Measurements from ENCODE around the gene PDGFC.

The PDGFC gene

DNA sequence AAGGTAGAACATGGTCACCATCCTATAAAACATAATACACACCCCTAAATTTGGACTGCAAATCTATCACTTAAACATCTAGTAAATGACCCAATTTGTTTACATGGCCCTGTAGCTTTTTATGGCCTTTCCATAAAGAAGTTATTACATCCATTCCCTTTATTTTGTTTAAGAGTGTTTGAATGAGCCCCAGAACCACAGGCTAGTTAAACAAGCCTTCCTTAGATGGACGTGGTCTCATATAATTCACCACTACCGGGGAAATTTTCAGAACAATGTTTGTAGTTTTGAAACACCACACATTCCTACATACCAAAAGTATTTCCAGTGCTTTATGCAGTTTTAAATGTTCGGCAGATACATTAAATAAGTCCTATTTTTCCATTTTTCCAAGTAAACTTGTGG, 12.3 kb downstream of the PDGFC start:
- Histone ChIP-seq H3K4me3 (ENCODE audit: low read length) (no peak overlapping the region), H3K4me1 (ENCODE audit: insufficient read depth, low read length) (no peaks in the 10 kb centered on the region), H3K27ac (ENCODE audit: low read depth, low read length) (no peak overlapping the region), H3K27me3 (ENCODE audit: insufficient read depth, low read length) (no peaks in the 10 kb centered on the region), H3K9ac (ENCODE audit: low read depth, low read length) (no peak overlapping the region), H3K9me3 (ENCODE audit: insufficient read depth, low read depth, low read length) (no peaks in the 10 kb centered on the region), H3K36me3 (ENCODE audit: insufficient read depth, low read length) (no peaks in the 10 kb centered on the region)
- 96% methylated on average over 3 of the region's 3 CpGs for WGBS

DNA sequence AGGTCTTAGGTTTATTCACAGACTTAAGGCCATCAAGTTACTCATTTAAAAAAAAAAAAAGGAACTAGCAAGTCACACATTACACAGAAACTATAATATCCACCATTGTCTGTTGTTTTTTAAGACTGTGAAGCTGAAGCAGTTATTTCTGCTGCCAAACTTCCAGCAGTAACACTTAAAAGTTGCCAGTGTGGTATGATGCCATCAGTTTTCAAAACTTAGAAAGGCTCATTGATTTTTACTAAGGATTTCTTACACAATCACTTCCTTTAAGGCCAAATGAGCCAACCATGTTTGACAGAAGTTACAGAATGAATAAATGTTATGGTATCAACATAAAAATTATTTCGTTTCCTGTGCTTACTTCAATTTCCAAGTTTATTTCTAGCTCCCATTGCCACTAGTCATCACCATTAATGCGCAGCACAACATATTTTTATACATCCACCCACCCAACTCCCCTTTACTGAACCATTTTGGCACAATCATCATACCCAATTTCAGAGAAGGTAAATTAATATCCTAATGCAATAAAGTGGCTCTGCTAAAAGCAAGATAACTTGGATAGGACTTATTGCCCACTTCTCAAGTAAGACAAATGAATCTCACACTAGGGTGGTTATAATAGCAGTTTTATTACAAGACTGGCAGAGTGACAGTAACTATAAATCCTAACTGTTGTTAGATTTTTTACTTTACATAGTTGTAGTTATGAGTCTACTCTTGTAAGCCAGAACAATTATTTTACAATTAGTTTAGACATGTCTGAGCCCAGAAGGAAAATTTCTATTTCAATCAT, 13.1 kb downstream of the PDGFC start:
- Histone ChIP-seq H3K27me3 (ENCODE audit: insufficient read depth, low read length) (no peaks in the 10 kb centered on the region), H3K36me3 (ENCODE audit: insufficient read depth, low read length) (no peaks in the 10 kb centered on the region), H3K9ac (ENCODE audit: low read depth, low read length) (no peak overlapping the region), H3K27ac (ENCODE audit: low read depth, low read length) (no peak overlapping the region), H3K4me1 (ENCODE audit: insufficient read depth, low read length) (no peaks in the 10 kb centered on the region), H3K4me3 (ENCODE audit: low read length) (no peak overlapping the region), H3K9me3 (ENCODE audit: insufficient read depth, low read depth, low read length) (no peaks in the 10 kb centered on the region)
- WGBS: 96% methylated on average over 2 of the region's 2 CpGs

DNA sequence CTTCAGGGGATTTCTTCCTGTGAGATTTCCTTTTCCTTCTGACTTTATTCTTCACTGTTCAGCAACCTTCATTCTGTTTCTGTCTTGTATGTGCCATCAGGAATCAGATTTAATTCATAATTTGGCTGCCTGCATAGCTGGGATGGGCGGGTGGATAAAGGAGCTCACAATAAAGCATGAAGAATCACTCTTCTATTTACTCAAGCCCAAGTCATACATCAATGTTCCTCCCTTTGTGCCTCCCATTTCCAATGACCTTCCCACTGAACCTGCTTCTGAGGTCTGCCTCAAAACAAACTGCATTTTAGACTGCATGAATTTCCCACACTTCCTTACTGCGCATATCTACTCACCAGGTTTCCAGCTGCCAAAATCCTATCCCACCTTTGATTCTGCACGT, 14.0 kb downstream of the PDGFC start:
- 93% methylated on average over 3 of the region's 3 CpGs for WGBS
- no peak overlapping the region for H3K9ac ChIP-seq (ENCODE audit: low read depth, low read length)
- H3K36me3 ChIP-seq (ENCODE audit: insufficient read depth, low read length): no peaks in the 10 kb centered on the region
- no peaks in the 10 kb centered on the region for H3K27me3 ChIP-seq (ENCODE audit: insufficient read depth, low read length)
- H3K27ac ChIP-seq (ENCODE audit: low read depth, low read length): no peak overlapping the region
- H3K4me3 ChIP-seq (ENCODE audit: low read length): no peak overlapping the region
- no peaks in the 10 kb centered on the region for H3K9me3 ChIP-seq (ENCODE audit: insufficient read depth, low read depth, low read length)
- peaks cover 8% of the 10 kb centered on the region; the same call in 1 of the 2 replicates for H3K4me1 ChIP-seq (ENCODE audit: insufficient read depth, low read length)

DNA sequence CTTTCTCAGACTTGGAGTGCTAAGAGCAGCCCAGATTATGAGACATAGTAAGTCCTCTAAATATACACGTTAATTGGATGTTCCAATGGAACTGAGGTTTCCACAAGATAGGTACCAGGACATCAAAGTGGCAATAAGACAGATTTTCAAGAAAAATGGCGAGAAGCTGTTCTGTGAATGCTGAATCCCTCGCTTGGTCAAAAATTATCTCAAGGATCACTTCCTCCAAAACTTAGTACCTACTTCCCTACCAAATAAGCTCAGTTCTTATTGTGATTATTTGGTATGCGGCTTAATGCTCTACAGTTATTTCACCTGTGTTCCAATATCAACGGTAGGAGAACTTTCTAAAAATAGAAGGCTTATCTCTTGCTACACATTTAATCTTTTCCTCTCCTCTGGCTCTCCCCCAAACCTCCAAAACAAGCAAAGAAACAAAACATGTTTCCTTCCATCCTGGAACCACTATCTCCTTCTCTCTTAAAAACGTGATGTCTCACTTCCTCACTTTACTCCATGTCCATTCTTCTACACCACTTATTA, 14.7 kb downstream of the PDGFC start:
- H3K9ac ChIP-seq (ENCODE audit: low read depth, low read length): no peak overlapping the region
- no peaks in the 10 kb centered on the region for H3K36me3 ChIP-seq (ENCODE audit: insufficient read depth, low read length)
- peaks cover 8% of the 10 kb centered on the region; the same call in 1 of the 2 replicates for H3K4me1 ChIP-seq (ENCODE audit: insufficient read depth, low read length)
- H3K9me3 ChIP-seq (ENCODE audit: insufficient read depth, low read depth, low read length): no peaks in the 10 kb centered on the region
- WGBS: 98% methylated on average over 6 of the region's 6 CpGs
- no peaks in the 10 kb centered on the region for H3K27me3 ChIP-seq (ENCODE audit: insufficient read depth, low read length)
- no peak overlapping the region for H3K4me3 ChIP-seq (ENCODE audit: low read length)
- H3K27ac ChIP-seq (ENCODE audit: low read depth, low read length): no peak overlapping the region

DNA sequence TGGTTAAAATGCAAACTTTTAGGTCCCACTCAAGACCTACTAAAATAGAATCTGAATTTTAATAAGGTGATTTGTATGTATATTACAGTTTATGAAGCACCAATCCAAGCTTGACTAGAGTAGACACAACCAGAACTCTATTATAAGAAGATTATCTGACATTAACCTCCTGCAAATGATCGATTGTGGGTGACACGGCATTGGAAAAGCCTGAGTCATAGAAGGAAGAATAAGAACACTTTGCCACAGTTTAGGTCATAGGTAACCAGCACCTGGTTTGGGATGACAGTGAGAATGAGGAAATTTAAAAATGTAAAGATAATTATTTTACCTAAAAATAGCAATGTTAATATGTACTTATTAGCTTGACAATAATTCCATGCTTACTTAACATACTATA, 15.2 kb downstream of the PDGFC start:
- Histone ChIP-seq H3K4me1 (ENCODE audit: insufficient read depth, low read length) (peaks cover 8% of the 10 kb centered on the region; the same call in 1 of the 2 replicates), H3K9ac (ENCODE audit: low read depth, low read length) (no peak overlapping the region), H3K4me3 (ENCODE audit: low read length) (no peak overlapping the region), H3K36me3 (ENCODE audit: insufficient read depth, low read length) (no peaks in the 10 kb centered on the region), H3K27me3 (ENCODE audit: insufficient read depth, low read length) (no peaks in the 10 kb centered on the region), H3K27ac (ENCODE audit: low read depth, low read length) (no peak overlapping the region), H3K9me3 (ENCODE audit: insufficient read depth, low read depth, low read length) (no peaks in the 10 kb centered on the region)
- 100% methylated on average over 2 of the region's 2 CpGs for WGBS

DNA sequence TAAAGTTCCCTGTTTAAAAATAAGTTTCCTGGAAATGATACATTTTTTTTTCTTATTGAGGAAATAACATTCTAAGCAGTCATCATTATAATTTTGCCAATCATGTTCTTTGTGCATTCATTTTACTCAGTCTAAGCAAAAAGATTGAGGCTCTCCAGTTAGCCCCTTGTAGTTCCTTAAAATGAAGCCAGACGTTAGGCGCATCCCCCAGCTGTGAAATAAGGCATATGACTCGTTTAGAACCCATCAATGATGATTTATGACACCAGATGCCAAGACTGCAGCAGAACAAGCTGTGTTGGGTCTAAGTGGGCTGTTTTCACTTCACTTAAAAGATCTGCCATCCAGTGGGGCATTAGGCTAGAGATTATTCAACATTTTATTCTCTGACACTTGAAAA, 17.0 kb downstream of the PDGFC start:
- peaks cover 8% of the 10 kb centered on the region; the same call in 1 of the 2 replicates for H3K4me1 ChIP-seq (ENCODE audit: insufficient read depth, low read length)

DNA sequence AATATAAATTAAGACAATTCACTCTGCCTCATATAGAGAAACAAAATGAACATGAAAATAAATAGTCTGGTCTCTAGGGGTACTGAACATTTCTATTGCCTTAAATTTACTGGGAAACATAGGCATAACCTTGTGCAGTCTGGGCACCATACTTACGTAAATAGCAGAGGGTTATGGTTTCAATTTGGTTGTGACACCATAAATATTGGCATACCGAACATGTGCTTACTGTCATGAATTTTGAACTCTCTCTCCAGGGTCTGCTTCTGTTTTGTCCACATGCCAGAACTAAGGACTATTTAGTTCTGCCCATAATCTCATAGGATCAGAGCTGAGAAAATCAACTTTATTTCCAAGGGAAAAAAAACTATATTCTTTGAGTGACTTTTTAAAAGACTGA, 17.6 kb downstream of the PDGFC start:
- H3K27me3 ChIP-seq (ENCODE audit: insufficient read depth, low read length): no peaks in the 10 kb centered on the region
- no peaks in the 10 kb centered on the region for H3K9me3 ChIP-seq (ENCODE audit: insufficient read depth, low read depth, low read length)
- H3K4me3 ChIP-seq (ENCODE audit: low read length): no peak overlapping the region
- 100% methylated on average over 2 of the region's 2 CpGs for WGBS
- no peaks in the 10 kb centered on the region for H3K36me3 ChIP-seq (ENCODE audit: insufficient read depth, low read length)
- no peak overlapping the region for H3K9ac ChIP-seq (ENCODE audit: low read depth, low read length)
- no peak overlapping the region for H3K27ac ChIP-seq (ENCODE audit: low read depth, low read length)
- H3K4me1 ChIP-seq (ENCODE audit: insufficient read depth, low read length): peaks cover 8% of the 10 kb centered on the region; the same call in 1 of the 2 replicates

More for the DNA sequence above, 17.0 kb downstream of the PDGFC start:
- H3K36me3 ChIP-seq (ENCODE audit: insufficient read depth, low read length): no peaks in the 10 kb centered on the region
- no peaks in the 10 kb centered on the region for H3K9me3 ChIP-seq (ENCODE audit: insufficient read depth, low read depth, low read length)
- no peak overlapping the region for H3K9ac ChIP-seq (ENCODE audit: low read depth, low read length)
- H3K4me3 ChIP-seq (ENCODE audit: low read length): no peak overlapping the region
- H3K27ac ChIP-seq (ENCODE audit: low read depth, low read length): no peak overlapping the region
- H3K27me3 ChIP-seq (ENCODE audit: insufficient read depth, low read length): no peaks in the 10 kb centered on the region
- 92% methylated on average over 3 of the region's 3 CpGs for WGBS

DNA sequence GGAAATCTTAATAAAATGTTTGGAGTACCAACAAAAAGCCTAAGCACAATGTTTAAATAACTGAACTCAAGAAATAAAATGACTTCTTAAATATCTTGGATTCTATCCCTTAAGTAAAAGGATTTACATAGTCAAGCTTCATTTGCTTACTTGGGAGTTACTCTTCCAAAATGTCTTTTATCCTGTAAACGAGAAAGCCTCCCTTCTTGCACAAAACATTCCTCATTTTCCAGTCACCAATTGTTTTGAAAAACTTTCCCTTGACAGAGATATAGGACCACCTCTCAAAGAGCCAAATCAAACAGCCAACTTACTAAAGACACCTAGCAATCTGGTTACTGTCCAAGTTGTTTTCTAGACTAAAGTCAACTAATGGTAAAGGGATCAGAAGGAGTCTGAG, 18.6 kb downstream of the PDGFC start:
- 73% methylated on average over 1 of the region's 1 CpG for WGBS
- H3K4me3 ChIP-seq (ENCODE audit: low read length): no peak overlapping the region
- no peak overlapping the region for H3K9ac ChIP-seq (ENCODE audit: low read depth, low read length)
- H3K27ac ChIP-seq (ENCODE audit: low read depth, low read length): no peak overlapping the region
- no peaks in the 10 kb centered on the region for H3K9me3 ChIP-seq (ENCODE audit: insufficient read depth, low read depth, low read length)
- no peaks in the 10 kb centered on the region for H3K27me3 ChIP-seq (ENCODE audit: insufficient read depth, low read length)
- peaks cover 14% of the 10 kb centered on the region; the same call in 1 of the 2 replicates for H3K4me1 ChIP-seq (ENCODE audit: insufficient read depth, low read length)
- no peaks in the 10 kb centered on the region for H3K36me3 ChIP-seq (ENCODE audit: insufficient read depth, low read length)

DNA sequence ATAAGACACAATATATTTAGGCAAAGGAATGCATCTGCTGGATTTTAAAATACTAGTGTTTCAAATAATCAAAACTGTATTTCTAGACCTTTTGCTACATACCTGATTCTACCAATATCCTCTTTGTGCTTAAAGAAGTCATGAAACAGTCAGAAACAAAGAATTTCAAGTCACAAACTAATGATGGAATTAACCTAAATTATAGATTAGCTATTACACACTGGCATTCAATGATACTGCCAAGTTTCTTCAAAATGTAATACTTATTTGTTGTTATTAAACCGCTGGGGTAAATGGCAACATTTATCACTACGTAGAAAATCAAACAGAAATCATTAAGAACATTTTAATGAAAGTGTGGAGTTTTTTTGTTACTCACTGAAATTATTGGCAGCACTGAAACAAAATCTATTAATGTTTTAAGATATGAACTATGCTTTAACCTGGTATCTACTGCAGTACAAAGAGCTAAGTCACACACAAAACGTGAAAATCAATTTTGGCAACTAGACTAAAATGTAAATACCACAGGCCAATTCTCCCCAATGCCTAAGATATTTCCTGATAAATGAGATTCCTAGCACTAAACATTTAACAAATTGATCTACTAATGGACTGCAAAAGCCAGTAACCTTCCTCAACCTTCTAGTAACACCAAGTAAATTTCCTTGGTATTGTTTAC, 19.4 kb downstream of the PDGFC start:
- Histone ChIP-seq H3K4me3 (ENCODE audit: low read length) (no peak overlapping the region), H3K36me3 (ENCODE audit: insufficient read depth, low read length) (no peaks in the 10 kb centered on the region), H3K27me3 (ENCODE audit: insufficient read depth, low read length) (no peaks in the 10 kb centered on the region), H3K9me3 (ENCODE audit: insufficient read depth, low read depth, low read length) (no peaks in the 10 kb centered on the region), H3K27ac (ENCODE audit: low read depth, low read length) (no peak overlapping the region), H3K4me1 (ENCODE audit: insufficient read depth, low read length) (peaks cover 14% of the 10 kb centered on the region; the same call in 1 of the 2 replicates), H3K9ac (ENCODE audit: low read depth, low read length) (no peak overlapping the region)
- WGBS: 99% methylated on average over 3 of the region's 3 CpGs

DNA sequence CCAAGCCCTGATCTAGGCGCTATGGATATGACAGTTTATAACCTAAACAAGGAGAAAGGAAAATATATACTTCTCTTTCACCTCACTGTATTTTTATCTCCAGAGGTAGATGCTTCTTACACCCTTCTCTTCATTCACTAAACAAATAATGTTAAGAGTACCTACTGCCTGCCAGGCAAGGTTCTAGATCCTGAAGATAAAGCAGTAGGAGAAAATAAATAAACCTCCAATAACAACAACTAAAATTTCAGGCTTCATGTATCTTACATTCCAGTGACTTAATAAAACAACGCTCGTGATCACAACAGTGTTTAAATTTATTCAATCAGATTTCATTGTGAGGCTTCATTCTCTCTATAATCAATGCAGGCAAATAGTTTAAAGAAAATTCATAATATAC, 20.7 kb downstream of the PDGFC start:
- Histone ChIP-seq H3K27ac (ENCODE audit: low read depth, low read length) (no peak overlapping the region), H3K27me3 (ENCODE audit: insufficient read depth, low read length) (no peaks in the 10 kb centered on the region), H3K4me1 (ENCODE audit: insufficient read depth, low read length) (peaks cover 14% of the 10 kb centered on the region; the same call in 1 of the 2 replicates), H3K36me3 (ENCODE audit: insufficient read depth, low read length) (no peaks in the 10 kb centered on the region), H3K9me3 (ENCODE audit: insufficient read depth, low read depth, low read length) (no peaks in the 10 kb centered on the region), H3K4me3 (ENCODE audit: low read length) (no peak overlapping the region), H3K9ac (ENCODE audit: low read depth, low read length) (no peak overlapping the region)
- WGBS: 92% methylated on average over 3 of the region's 3 CpGs

DNA sequence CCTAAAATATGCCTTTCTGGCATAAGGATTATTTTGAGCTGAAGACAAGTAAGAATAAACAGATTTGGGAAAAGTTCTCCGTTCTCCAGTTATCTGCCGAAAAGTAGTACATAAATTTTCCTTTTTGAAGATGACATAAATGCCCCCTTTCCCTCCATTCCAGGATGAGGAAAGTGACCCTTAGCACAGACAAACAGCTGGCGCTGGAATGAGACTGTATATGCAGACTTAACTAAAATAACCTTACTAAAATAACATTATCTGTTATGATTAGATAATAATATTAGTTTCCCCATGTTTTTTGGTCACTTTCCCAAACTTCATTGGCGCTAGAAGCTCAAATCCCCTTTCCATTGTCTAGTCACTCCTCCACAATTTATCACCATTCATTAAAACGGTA, 21.5 kb downstream of the PDGFC start:
- H3K27ac ChIP-seq (ENCODE audit: low read depth, low read length): no peak overlapping the region
- no peaks in the 10 kb centered on the region for H3K36me3 ChIP-seq (ENCODE audit: insufficient read depth, low read length)
- H3K9me3 ChIP-seq (ENCODE audit: insufficient read depth, low read depth, low read length): no peaks in the 10 kb centered on the region
- peaks cover 14% of the 10 kb centered on the region; the same call in 1 of the 2 replicates for H3K4me1 ChIP-seq (ENCODE audit: insufficient read depth, low read length)
- H3K27me3 ChIP-seq (ENCODE audit: insufficient read depth, low read length): no peaks in the 10 kb centered on the region
- H3K4me3 ChIP-seq (ENCODE audit: low read length): no peak overlapping the region
- WGBS: 98% methylated on average over 4 of the region's 5 CpGs
- no peak overlapping the region for H3K9ac ChIP-seq (ENCODE audit: low read depth, low read length)
